Measurements from ENCODE around the gene LFNG.

Gene LFNG

DNA sequence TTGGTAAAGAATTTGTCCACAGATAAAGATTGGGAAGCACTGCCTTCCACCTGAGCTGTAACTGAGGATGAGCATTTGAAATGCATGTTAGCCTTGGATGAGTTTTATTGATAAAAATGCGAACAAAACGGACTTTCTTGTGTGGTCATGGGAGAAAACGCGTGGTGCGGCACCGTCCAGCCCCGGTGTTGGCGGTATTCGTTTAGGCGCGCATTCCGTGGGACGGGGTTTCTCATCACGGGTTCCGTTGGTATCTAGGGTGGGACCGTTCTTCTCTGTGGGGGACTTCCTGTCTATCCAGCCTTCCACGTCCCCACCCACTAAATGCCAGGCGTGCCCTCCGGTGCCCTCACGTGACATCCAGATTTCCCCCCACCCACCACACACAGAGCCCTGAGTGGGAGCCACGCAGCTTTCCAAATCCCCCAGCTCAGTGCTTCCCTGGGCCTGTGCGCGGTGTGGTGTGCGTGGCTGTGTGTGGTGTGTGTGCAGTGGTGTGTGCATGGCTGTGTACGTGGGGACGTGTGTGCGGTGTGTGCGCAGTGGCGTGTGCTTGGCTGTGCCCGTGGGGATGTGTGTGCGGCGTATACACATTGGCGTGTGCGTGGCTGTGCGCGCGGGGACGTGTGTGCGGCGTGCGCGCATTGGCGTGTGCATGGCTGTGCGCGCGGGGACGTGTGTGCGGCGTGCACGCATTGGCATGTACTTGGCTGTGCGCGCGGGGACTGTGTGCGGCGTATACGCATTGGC lies 57.3 kb downstream of the LFNG start:
- DNase-seq = no peak

Measured in activated CD4-positive, alpha-beta T cell treated with anti-CD3 and anti-CD28 coated beads for 1 hour (primary cell).